Common myeloid progenitor, CD34-positive (primary cell): Measurements from ENCODE around the gene KCNG2.

Source experiments
- CTCF ChIA-PET: fragments of 350-600 bp; sonication (Branson Sonifier 250); formaldehyde crosslinking; loops from one replicate; lab custom pipeline; 2021; ENCODE audit warnings: antibody characterized with exemption; lab: Charles Lee
- POLR2A ChIA-PET: fragments of 350-600 bp; sonication (Branson Sonifier 250); formaldehyde crosslinking; loops from one replicate; lab custom pipeline; 2021; ENCODE audit warnings: antibody characterized with exemption; lab: Charles Lee
- DNase-seq, 3 donors: peaks; one replicate each; pipeline versions ENCODE4 v3.0.0 to v3.0.0-alpha.2; 2013
- H3K27ac ChIP-seq, 2 experiments: 1 replicate in 1 of 2; 2 replicates in 1 of 2; pipeline ENCODE4 v1.7.0; 2013; ENCODE audit warnings: inconsistent platforms in 2 of 2, low read length in 2 of 2, mild to moderate bottlenecking in 2 of 2, low read depth in 1 of 2, moderate library complexity in 1 of 2; ENCODE audit not compliant: severe bottlenecking in 2 of 2, insufficient read depth in 1 of 2, poor library complexity in 1 of 2
- H3K27me3 ChIP-seq, 5 experiments: replicated peaks in 2 of 5; 1 replicate in 3 of 5; 2 replicates in 2 of 5; pipeline versions ENCODE4 v1.6.1 to v1.7.0; 2013; ENCODE audit warnings: low read length in 4 of 5, mild to moderate bottlenecking in 2 of 5, moderate library complexity in 2 of 5, inconsistent platforms in 1 of 5; ENCODE audit not compliant: insufficient read depth in 5 of 5, control insufficient read depth in 4 of 5
- H3K36me3 ChIP-seq, 4 experiments: 1 replicate in 2 of 4; 2 replicates in 2 of 4; pipeline versions ENCODE4 v1.6.1 to v1.7.0; 2013; ENCODE audit warnings: low read length in 3 of 4, control low read depth in 1 of 4, mild to moderate bottlenecking in 1 of 4; ENCODE audit not compliant: control insufficient read depth in 4 of 4, insufficient read depth in 4 of 4
- H3K4me1 ChIP-seq, 4 experiments: 1 replicate in 3 of 4; 2 replicates in 1 of 4; pipeline versions ENCODE4 v1.6.1 to v1.7.1; 2013; ENCODE audit warnings: low read length in 3 of 4, mild to moderate bottlenecking in 3 of 4, control low read depth in 1 of 4, inconsistent platforms in 1 of 4, moderate library complexity in 1 of 4; ENCODE audit not compliant: control insufficient read depth in 4 of 4, insufficient read depth in 4 of 4; ENCODE audit errors: control extremely low read depth in 1 of 4
- H3K4me3 ChIP-seq, 7 experiments: 1 replicate in 4 of 7; 2 replicates in 3 of 7; pipeline versions ENCODE4 v1.5.1 to v1.7.0; 2013; ENCODE audit warnings: mild to moderate bottlenecking in 7 of 7, low read length in 6 of 7, moderate library complexity in 6 of 7, inconsistent platforms in 2 of 7, low read depth in 2 of 7, control low read depth in 1 of 7; ENCODE audit not compliant: insufficient read depth in 4 of 7, control insufficient read depth in 1 of 7; ENCODE audit errors: extremely low read depth in 1 of 7
- H3K9me3 ChIP-seq, 5 experiments: 1 replicate in 4 of 5; 2 replicates in 1 of 5; pipeline versions ENCODE4 v1.6.1 to v1.7.1; 2013; ENCODE audit warnings: low read length in 4 of 5, mild to moderate bottlenecking in 2 of 5, inconsistent platforms in 1 of 5, low read depth in 1 of 5, moderate library complexity in 1 of 5; ENCODE audit not compliant: control insufficient read depth in 4 of 5, insufficient read depth in 2 of 5; ENCODE audit errors: control extremely low read depth in 1 of 5
- WGBS: methylation state at CpG from one replicate; pipeline ENCODE4 v1.1.5; 2013; ENCODE audit not compliant: insufficient coverage; 5-methylcytosine and 5-hydroxymethylcytosine counted together

KCNG2 gene

GRCh38 chr18:79772865-79773696 is 24.7 kb upstream of the KCNG2 start:
- no peaks in the 10 kb centered on the region for H3K4me1 ChIP-seq
- DNase-seq: no peak
- peaks cover 0 to 38% (median 3%) of the 10 kb centered on the region in 5 experiments for H3K27me3 ChIP-seq
- POLR2A ChIA-PET: no interaction called here
- no peaks in the 10 kb centered on the region for H3K36me3 ChIP-seq
- no peak overlapping the region for H3K4me3 ChIP-seq
- H3K9me3 ChIP-seq: peaks cover 0 to 9% (median 4%) of the 10 kb centered on the region in 5 experiments
- no peak overlapping the region for H3K27ac ChIP-seq
- 96% methylated on average over 31 of the region's 31 CpGs for WGBS
- CTCF ChIA-PET: interaction anchor here (1.1 kb wide), 1 partner anchor 10 kb away, joined by 4 read pairs; no protein-coding TSS in a partner anchor

- DNase-seq: no peak
- Histone ChIP-seq H3K27ac (no peak overlapping the region), H3K9me3 (peaks cover 0 to 6% (median 0%) of the 10 kb centered on the region in 5 experiments), H3K27me3 (peaks cover 0 to 41% (median 3%) of the 10 kb centered on the region in 5 experiments), H3K4me3 (no peak overlapping the region), H3K4me1 (no peaks in the 10 kb centered on the region), H3K36me3 (no peaks in the 10 kb centered on the region)
- CTCF ChIA-PET: no interaction called here
- 87% methylated on average over 14 of the region's 18 CpGs for WGBS
- POLR2A ChIA-PET: no interaction called here
These were observed 23.6 kb upstream of the KCNG2 start for GRCh38 chr18:79774111-79774510.

- Histone ChIP-seq H3K9me3 (no peaks in the 10 kb centered on the region), H3K27me3 (peaks cover 0 to 33% (median 3%) of the 10 kb centered on the region in 5 experiments), H3K27ac (no peak overlapping the region), H3K36me3 (no peaks in the 10 kb centered on the region), H3K4me1 (no peaks in the 10 kb centered on the region), H3K4me3 (no peak overlapping the region)
- CTCF ChIA-PET: no interaction called here
- POLR2A ChIA-PET: interaction anchor here (0.6 kb wide), 1 partner anchor 400 kb away, joined by 4 read pairs; no protein-coding TSS in a partner anchor
- 90% methylated on average over 28 of the region's 35 CpGs for WGBS
- DNase-seq: no peak
These were observed 22.1 kb upstream of the KCNG2 start for GRCh38 chr18:79775441-79776221.

GRCh38 chr18:79776674-79777073 is 21.1 kb upstream of the KCNG2 start:
- H3K4me1 ChIP-seq: no peaks in the 10 kb centered on the region
- H3K4me3 ChIP-seq: no peak overlapping the region
- no peaks in the 10 kb centered on the region for H3K36me3 ChIP-seq
- H3K27me3 ChIP-seq: peaks cover 0 to 33% (median 3%) of the 10 kb centered on the region in 5 experiments
- POLR2A ChIA-PET: interaction anchor here (0.6 kb wide), 1 partner anchor 470 kb away, joined by 4 read pairs; no protein-coding TSS in a partner anchor
- no peak for DNase-seq
- CTCF ChIA-PET: interaction anchor here (1.3 kb wide), 1 partner anchor 15 kb away, joined by 3 read pairs; no protein-coding TSS in a partner anchor
- no peaks in the 10 kb centered on the region for H3K9me3 ChIP-seq
- no peak overlapping the region for H3K27ac ChIP-seq
- 82% methylated on average over 2 of the region's 2 CpGs for WGBS

GRCh38 chr18:79778291-79778791 is 19.4 kb upstream of the KCNG2 start:
- Histone ChIP-seq H3K27ac (no peak overlapping the region), H3K36me3 (no peaks in the 10 kb centered on the region), H3K27me3 (peaks cover 0 to 26% (median 3%) of the 10 kb centered on the region in 5 experiments), H3K4me3 (no peak overlapping the region), H3K9me3 (no peaks in the 10 kb centered on the region), H3K4me1 (no peaks in the 10 kb centered on the region)
- ChIA-PET POLR2A (no interaction called here), CTCF (interaction anchor here (1.3 kb wide), 1 partner anchor 25 kb away, joined by 3 read pairs; no protein-coding TSS in a partner anchor)
- DNase-seq: no peak
- WGBS: 86% methylated on average over 21 of the region's 26 CpGs

GRCh38 chr18:79779021-79779699 is 18.6 kb upstream of the KCNG2 start:
- CTCF ChIA-PET: no interaction called here

More at GRCh38 chr18:79779021-79779699, 18.6 kb upstream of the KCNG2 start:
- H3K4me3 ChIP-seq: no peak overlapping the region
- H3K4me1 ChIP-seq: no peaks in the 10 kb centered on the region
- 91% methylated on average over 27 of the region's 29 CpGs for WGBS
- no peak overlapping the region for H3K27ac ChIP-seq
- no peaks in the 10 kb centered on the region for H3K9me3 ChIP-seq
- no peak for DNase-seq
- POLR2A ChIA-PET: no interaction called here
- no peaks in the 10 kb centered on the region for H3K36me3 ChIP-seq
- H3K27me3 ChIP-seq: peaks cover 0 to 27% (median 3%) of the 10 kb centered on the region in 5 experiments
